Measurements from ENCODE around the gene UNC5CL.

DNA sequence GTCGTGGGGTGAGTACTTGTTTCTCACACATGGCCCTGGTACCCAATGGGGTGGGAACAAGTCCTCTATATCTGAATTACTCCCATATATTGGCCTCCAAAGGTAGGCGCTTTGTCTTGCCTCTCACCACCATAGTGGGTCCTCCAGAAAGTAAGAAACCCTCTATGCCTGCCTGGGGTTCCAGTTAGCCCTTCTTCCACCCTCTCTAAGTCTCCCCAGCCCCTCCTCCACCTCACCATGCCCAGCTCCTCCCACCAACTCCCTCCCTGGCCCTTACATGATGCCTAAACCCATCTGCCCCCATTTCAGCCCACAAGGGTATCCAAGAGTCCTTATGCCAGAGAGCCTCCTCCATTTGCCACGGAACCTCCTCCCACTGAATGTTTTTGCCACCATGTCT lies 4.1 kb upstream of the UNC5CL start:
- TF ChIP-seq EP300 (IDR thresholded peaks at IDR 0.05) (no peak), CTCF (IDR thresholded peaks at IDR 0.05) (no peak)
